ENCODE results near the gene SYT15. TPM values are rescaled to one million over a fixed set of nuclear protein-coding genes. Genes with fewer than 3 reads are reported as not detected.

Gene SYT15
- total RNA-seq, 1 experiment from 2014 or later: 2.2 TPM

- no TSS peak for BruUV-seq (replicated peaks)
- Mint-ChIP-seq H3K36me3 (ENCODE audit: insufficient read depth, unreplicated experiment) (peaks cover 19% of the 10 kb centered on the region), H3K4me3 (ENCODE audit: low read depth, unreplicated experiment) (no peak overlapping the region), H3K27ac (ENCODE audit: unreplicated experiment) (peak overlapping the region; percentile 60), H3K27me3 (ENCODE audit: unreplicated experiment) (no peaks in the 10 kb centered on the region), H3K4me1 (ENCODE audit: low read depth, unreplicated experiment) (no peaks in the 10 kb centered on the region), H3K9me3 (ENCODE audit: low read depth, unreplicated experiment) (no peaks in the 10 kb centered on the region)
- DNase-seq: peak; percentile 54
- no peak for TF ChIP-seq CTCF (IDR thresholded peaks at IDR 0.05; ENCODE audit: unreplicated experiment)
- CTCF ChIA-PET: interaction anchor here (0.7 to 1.0 kb wide), 3 partner anchors 10 to 25 kb away, joined by 3 to 4 read pairs (median 3); no protein-coding TSS in a partner anchor
- intact Hi-C loops (cut with micrococcal nuclease; ENCODE audit: unreplicated experiment): loop anchor here (5.0 kb wide), 1 partner anchor 324 kb away; no protein-coding TSS in a partner anchor
These were observed 23.0 kb upstream of the SYT15 start for GRCh38 chr10:46555713-46556514.

GRCh38 chr10:46556515-46557318 lies 22.2 kb upstream of the SYT15 start, which contains the start of gene GPRIN2:
Gene GPRIN2 (minus strand): TSS chr10:46556658. CDS start chr10:46550736, 5,922 bp downstream.
- intact Hi-C loops (cut with micrococcal nuclease; ENCODE audit: unreplicated experiment): loop anchor here (5.0 kb wide), 1 partner anchor 324 kb away; no protein-coding TSS in a partner anchor
- peak; percentile 73 for DNase-seq
- CTCF ChIA-PET: interaction anchor here (0.7 kb wide), 1 partner anchor 11 kb away, joined by 3 read pairs; no protein-coding TSS in a partner anchor
- no peaks in the 10 kb centered on the region for H3K27me3 Mint-ChIP-seq (ENCODE audit: unreplicated experiment)
- no TSS peak for BruUV-seq (replicated peaks)
- no peaks in the 10 kb centered on the region for H3K9me3 Mint-ChIP-seq (ENCODE audit: low read depth, unreplicated experiment)
- no peaks in the 10 kb centered on the region for H3K4me1 Mint-ChIP-seq (ENCODE audit: low read depth, unreplicated experiment)
- H3K36me3 Mint-ChIP-seq (ENCODE audit: insufficient read depth, unreplicated experiment): peaks cover 19% of the 10 kb centered on the region
- TF ChIP-seq CTCF (IDR thresholded peaks at IDR 0.05; ENCODE audit: unreplicated experiment): no peak
- peak within 1 kb of the TSS; percentile 60 for H3K27ac Mint-ChIP-seq (ENCODE audit: unreplicated experiment)
- no peak within 1 kb of the TSS for H3K4me3 Mint-ChIP-seq (ENCODE audit: low read depth, unreplicated experiment)

- H3K27me3 Mint-ChIP-seq (ENCODE audit: unreplicated experiment): no peaks in the 10 kb centered on the region
- peak overlapping the region; percentile 8 for H3K27ac Mint-ChIP-seq (ENCODE audit: unreplicated experiment)
- no peak overlapping the region for H3K4me3 Mint-ChIP-seq (ENCODE audit: low read depth, unreplicated experiment)
- H3K9me3 Mint-ChIP-seq (ENCODE audit: low read depth, unreplicated experiment): no peaks in the 10 kb centered on the region
- H3K36me3 Mint-ChIP-seq (ENCODE audit: insufficient read depth, unreplicated experiment): peaks cover 19% of the 10 kb centered on the region
- TF ChIP-seq CTCF (IDR thresholded peaks at IDR 0.05; ENCODE audit: unreplicated experiment): no peak
- intact Hi-C loops (cut with micrococcal nuclease; ENCODE audit: unreplicated experiment): loop anchor here (5.0 kb wide), 1 partner anchor 325 kb away; no protein-coding TSS in a partner anchor
- peak; percentile 17 for DNase-seq
- H3K4me1 Mint-ChIP-seq (ENCODE audit: low read depth, unreplicated experiment): no peaks in the 10 kb centered on the region
- CTCF ChIA-PET: interaction anchor here (1.3 to 1.4 kb wide), 2 partner anchors 9 to 13 kb away, joined by 3 to 5 read pairs; no protein-coding TSS in a partner anchor
- BruUV-seq (replicated peaks): no TSS peak
These were observed 21.4 kb upstream of the SYT15 start for GRCh38 chr10:46557319-46558121.

GRCh38 chr10:46558122-46558391 lies 20.9 kb upstream of the SYT15 start:
- Mint-ChIP-seq H3K4me3 (ENCODE audit: low read depth, unreplicated experiment) (no peak overlapping the region), H3K27me3 (ENCODE audit: unreplicated experiment) (no peaks in the 10 kb centered on the region), H3K4me1 (ENCODE audit: low read depth, unreplicated experiment) (no peaks in the 10 kb centered on the region), H3K36me3 (ENCODE audit: insufficient read depth, unreplicated experiment) (peaks cover 19% of the 10 kb centered on the region), H3K9me3 (ENCODE audit: low read depth, unreplicated experiment) (no peaks in the 10 kb centered on the region), H3K27ac (ENCODE audit: unreplicated experiment) (no peak overlapping the region)
- CTCF ChIA-PET: interaction anchor here (0.5 to 1.4 kb wide), 3 partner anchors 9 to 119 kb away, joined by 3 to 5 read pairs (median 4); no protein-coding TSS in a partner anchor
- no TSS peak for BruUV-seq (replicated peaks)
- no peak for DNase-seq
- TF ChIP-seq CTCF (IDR thresholded peaks at IDR 0.05; ENCODE audit: unreplicated experiment): no peak
- intact Hi-C loops (cut with micrococcal nuclease; ENCODE audit: unreplicated experiment): loop anchor here (5.0 kb wide), 1 partner anchor 326 kb away; no protein-coding TSS in a partner anchor
